WERI-Rb-1 (cell line): ENCODE measurements around the gene LYPD5.

ENCODE experiments used
- DNase-seq: peaks from one replicate; pipeline ENCODE4 v3.0.0-alpha.2; 2020
- H3K27ac ChIP-seq: fragments of 250-450 bp; sonication (Bioruptor Pico); 2 replicates; pipeline ENCODE4 v1.5.1; 2020; ENCODE audit warnings: mild to moderate bottlenecking, moderate library complexity
- H3K27me3 ChIP-seq: fragments of 250-450 bp; sonication (Bioruptor Pico); 2 replicates; pipeline ENCODE4 v1.5.1; 2021; ENCODE audit warnings: mild to moderate bottlenecking, low read depth, moderate library complexity; ENCODE audit not compliant: insufficient read depth, severe bottlenecking
- H3K36me3 ChIP-seq: fragments of 250-450 bp; sonication (Bioruptor Pico); 2 replicates; pipeline ENCODE4 v1.5.1; 2020; ENCODE audit warnings: mild to moderate bottlenecking, moderate library complexity
- H3K4me3 ChIP-seq: 2 replicates; pipeline ENCODE4 v1.5.1; 2011; ENCODE audit warnings: low read depth, mild to moderate bottlenecking, control low read depth, low read length
- H3K9me3 ChIP-seq: fragments of 250-450 bp; sonication (Bioruptor Pico); 2 replicates; pipeline ENCODE4 v1.5.1; 2021; ENCODE audit warnings: mild to moderate bottlenecking, moderate library complexity; ENCODE audit not compliant: severe bottlenecking
- TF ChIP-seq, protein P1 (sequence below): IDR thresholded peaks from 2 replicates; pipeline ENCODE4 v1.5.1; 2011; ENCODE audit warnings: low read depth, mild to moderate bottlenecking, control low read depth, inconsistent platforms, low read length

The LYPD5 gene

GRCh38 chr19:43814663-43815352 lies 12.6 kb upstream of the LYPD5 start:
- H3K27me3 ChIP-seq, result no peaks in the 10 kb centered on the region
- H3K4me3 ChIP-seq, result no peak overlapping the region
- H3K36me3 ChIP-seq, result no peaks in the 10 kb centered on the region
- no peak overlapping the region for H3K27ac ChIP-seq
- TF ChIP-seq, protein P1, sequence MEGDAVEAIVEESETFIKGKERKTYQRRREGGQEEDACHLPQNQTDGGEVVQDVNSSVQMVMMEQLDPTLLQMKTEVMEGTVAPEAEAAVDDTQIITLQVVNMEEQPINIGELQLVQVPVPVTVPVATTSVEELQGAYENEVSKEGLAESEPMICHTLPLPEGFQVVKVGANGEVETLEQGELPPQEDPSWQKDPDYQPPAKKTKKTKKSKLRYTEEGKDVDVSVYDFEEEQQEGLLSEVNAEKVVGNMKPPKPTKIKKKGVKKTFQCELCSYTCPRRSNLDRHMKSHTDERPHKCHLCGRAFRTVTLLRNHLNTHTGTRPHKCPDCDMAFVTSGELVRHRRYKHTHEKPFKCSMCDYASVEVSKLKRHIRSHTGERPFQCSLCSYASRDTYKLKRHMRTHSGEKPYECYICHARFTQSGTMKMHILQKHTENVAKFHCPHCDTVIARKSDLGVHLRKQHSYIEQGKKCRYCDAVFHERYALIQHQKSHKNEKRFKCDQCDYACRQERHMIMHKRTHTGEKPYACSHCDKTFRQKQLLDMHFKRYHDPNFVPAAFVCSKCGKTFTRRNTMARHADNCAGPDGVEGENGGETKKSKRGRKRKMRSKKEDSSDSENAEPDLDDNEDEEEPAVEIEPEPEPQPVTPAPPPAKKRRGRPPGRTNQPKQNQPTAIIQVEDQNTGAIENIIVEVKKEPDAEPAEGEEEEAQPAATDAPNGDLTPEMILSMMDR, result no peak
- no peaks in the 10 kb centered on the region for H3K9me3 ChIP-seq
- no peak for DNase-seq

GRCh38 chr19:43812688-43813087 lies 10.4 kb upstream of the LYPD5 start:
- TF ChIP-seq, protein P1, result no peak
- Histone ChIP-seq H3K27me3 (no peaks in the 10 kb centered on the region), H3K9me3 (no peaks in the 10 kb centered on the region), H3K27ac (no peak overlapping the region), H3K36me3 (no peaks in the 10 kb centered on the region), H3K4me3 (no peak overlapping the region)
- no peak for DNase-seq

- TF ChIP-seq, protein P1, result no peak
- DNase-seq, result no peak
- Histone ChIP-seq H3K4me3 (no peak overlapping the region), H3K27ac (no peak overlapping the region), H3K9me3 (no peaks in the 10 kb centered on the region), H3K27me3 (no peaks in the 10 kb centered on the region), H3K36me3 (no peaks in the 10 kb centered on the region)
Measured at GRCh38 chr19:43812259-43812658, 10.0 kb upstream of the LYPD5 start.

GRCh38 chr19:43811837-43812236 lies 9.6 kb upstream of the LYPD5 start:
- no peak overlapping the region for H3K27ac ChIP-seq
- no peaks in the 10 kb centered on the region for H3K9me3 ChIP-seq
- no peak overlapping the region for H3K4me3 ChIP-seq
- DNase-seq, result no peak
- TF ChIP-seq, protein P1, result no peak
- no peaks in the 10 kb centered on the region for H3K36me3 ChIP-seq
- H3K27me3 ChIP-seq, result no peaks in the 10 kb centered on the region

GRCh38 chr19:43809762-43810696 lies 7.8 kb upstream of the LYPD5 start:
- H3K4me3 ChIP-seq, result no peak overlapping the region
- no peak for DNase-seq
- TF ChIP-seq, protein P1, result peak; percentile 34
- H3K27ac ChIP-seq, result no peak overlapping the region
- H3K27me3 ChIP-seq, result no peaks in the 10 kb centered on the region
- no peaks in the 10 kb centered on the region for H3K9me3 ChIP-seq
- H3K36me3 ChIP-seq, result no peaks in the 10 kb centered on the region
